Measurements from ENCODE around the gene TRIP12.

- no peak for TF ChIP-seq CTCF (IDR thresholded peaks at IDR 0.05; ENCODE audit: poor library complexity, severe bottlenecking)
- TF ChIP-seq POLR2AphosphoS5 (IDR thresholded peaks at IDR 0.05), result no peak
These were observed 25.7 kb upstream of the TRIP12 start for GRCh38 chr2:229947544-229947943.

Data from neural cell (in vitro differentiated cells).